Neural progenitor cell (in vitro differentiated cells): ENCODE measurements around the gene CDX4. TPM values are rescaled to one million over a fixed set of nuclear protein-coding genes. Genes with fewer than 3 reads are reported as not detected.
"Not testable (repeated sequence)": the region's sequence is repeated elsewhere in the genome, so short reads cannot be mapped to it uniquely, and the experiment has no call there.

Experiments
- DNase-seq: peaks from one replicate; pipeline ENCODE4 v3.0.0-alpha.2; 2016; ENCODE audit warnings: low spot score
- H2AFZ ChIP-seq: fragments of 200-600 bp; sonication (generic); replicated peaks from 2 replicates; pipeline ENCODE4 v1.6.1; 2016; ENCODE audit warnings: antibody characterized with exemption
- H3F3A ChIP-seq: fragments of 200-600 bp; sonication (generic); 2 replicates; pipeline ENCODE4 v1.6.1; 2016; ENCODE audit warnings: antibody characterized with exemption, low read depth
- H3K27ac ChIP-seq: fragments of 200-600 bp; sonication (generic); 2 replicates; pipeline ENCODE4 v1.5.1; 2016; ENCODE audit warnings: mild to moderate bottlenecking
- H3K27me3 ChIP-seq: fragments of 200-600 bp; sonication (generic); 2 replicates; pipeline ENCODE4 v1.6.1; 2016; ENCODE audit warnings: mild to moderate bottlenecking, moderate library complexity
- H3K36me3 ChIP-seq: fragments of 200-600 bp; sonication (generic); 2 replicates; pipeline ENCODE4 v1.5.1; 2016
- H3K4me1 ChIP-seq: fragments of 200-600 bp; sonication (generic); 2 replicates; pipeline ENCODE4 v1.6.1; 2016; ENCODE audit warnings: mixed run types
- H3K4me2 ChIP-seq: fragments of 200-600 bp; sonication (generic); 2 replicates; pipeline ENCODE4 v1.6.1; 2016
- H3K4me3 ChIP-seq: fragments of 200-600 bp; sonication (generic); 2 replicates; pipeline ENCODE4 v1.5.1; 2016
- H3K79me2 ChIP-seq: fragments of 200-600 bp; sonication (generic); 2 replicates; pipeline ENCODE4 v1.6.1; 2016; ENCODE audit warnings: low read depth
- H3K9ac ChIP-seq: fragments of 200-600 bp; sonication (generic); 2 replicates; pipeline ENCODE4 v1.6.1; 2016
- H3K9me3 ChIP-seq: fragments of 200-600 bp; sonication (generic); 2 replicates; pipeline ENCODE4 v1.5.1; 2016; ENCODE audit warnings: low read depth
- H4K20me1 ChIP-seq: fragments of 200-600 bp; sonication (generic); 2 replicates; pipeline ENCODE4 v1.6.1; 2016; ENCODE audit warnings: low read depth
- H3K27ac Mint-ChIP-seq: 3 replicates; pipeline ENCODE4 v1.8.0; 2021; ENCODE audit warnings: mixed read lengths
- H3K27me3 Mint-ChIP-seq: 2 replicates; pipeline ENCODE4 v1.8.0; 2022; ENCODE audit warnings: low read depth, mild to moderate bottlenecking, inconsistent platforms, moderate library complexity, mixed read lengths; ENCODE audit not compliant: insufficient read depth
- H3K36me3 Mint-ChIP-seq: 3 replicates; pipeline ENCODE4 v1.8.0; 2021; ENCODE audit warnings: mixed read lengths
- H3K4me1 Mint-ChIP-seq: 3 replicates; pipeline ENCODE4 v1.8.0; 2021; ENCODE audit warnings: mixed read lengths
- H3K4me3 Mint-ChIP-seq: 3 replicates; pipeline ENCODE4 v1.8.0; 2021; ENCODE audit warnings: mild to moderate bottlenecking, moderate library complexity, mixed read lengths
- H3K9me3 Mint-ChIP-seq: 3 replicates; pipeline ENCODE4 v1.8.0; 2020; ENCODE audit warnings: mixed read lengths
- CTCF ChIP-seq: fragments of 200-600 bp; sonication (generic); IDR thresholded peaks from 2 replicates; pipeline ENCODE4 v1.5.1; 2017; ENCODE audit warnings: antibody characterized with exemption, mild to moderate bottlenecking
- EZH2 ChIP-seq: fragments of 200-600 bp; sonication (generic); IDR thresholded peaks from 2 replicates; pipeline ENCODE4 v1.6.1; 2017; ENCODE audit warnings: antibody characterized with exemption, mild to moderate bottlenecking, moderate library complexity
- EZH2phosphoT487 ChIP-seq: fragments of 200-600 bp; sonication (generic); IDR thresholded peaks from 2 replicates; pipeline ENCODE4 v1.6.1; 2017; ENCODE audit warnings: antibody characterized with exemption
- total RNA-seq: library from RNA; depleted of rRNA; stranded (reverse); fragments of >200 nt; gene quantifications from 2 replicates; pipeline ENCODE4 v1.2.3, GENCODE V29; 2015; ENCODE audit warnings: low replicate concordance

Gene CDX4
- total RNA-seq, 1 donor from 2014 or later, result 0.92 TPM

DNA sequence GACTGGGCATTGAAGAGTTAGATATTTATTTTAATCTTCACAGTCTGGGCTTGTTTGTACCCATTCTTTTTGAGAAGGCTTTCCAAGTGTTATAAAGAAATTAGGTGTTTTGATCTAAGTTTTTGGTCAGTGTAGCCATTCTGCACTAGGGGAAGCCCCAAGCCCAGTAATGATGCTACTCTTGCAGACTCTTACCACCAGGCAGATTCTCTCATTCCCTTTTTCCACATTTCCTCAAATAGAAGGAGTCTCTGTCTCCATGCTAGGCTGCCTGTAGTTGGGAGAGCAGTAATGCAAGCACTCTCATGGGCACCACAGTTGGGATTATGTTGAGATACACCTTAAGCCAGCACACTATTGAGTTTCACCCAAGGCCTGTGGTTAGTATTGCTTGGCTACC lies 21.5 kb downstream of the CDX4 start:
- Histone ChIP-seq H3K4me2 (no peak overlapping the region), H3F3A (no peaks in the 10 kb centered on the region), H3K4me1 (no peaks in the 10 kb centered on the region), H3K79me2 (no peaks in the 10 kb centered on the region), H2AFZ (no peak overlapping the region), H3K9me3 (no peaks in the 10 kb centered on the region), H3K9ac (no peak overlapping the region), H3K36me3 (no peaks in the 10 kb centered on the region), H3K4me3 (no peak overlapping the region), H3K27me3 (no peaks in the 10 kb centered on the region), H4K20me1 (no peaks in the 10 kb centered on the region), H3K27ac (no peak overlapping the region)
- Mint-ChIP-seq H3K4me3 (no peak overlapping the region), H3K4me1 (no peaks in the 10 kb centered on the region), H3K27me3 (peaks cover 2% of the 10 kb centered on the region), H3K27ac (no peak overlapping the region), H3K36me3 (no peaks in the 10 kb centered on the region), H3K9me3 (no peaks in the 10 kb centered on the region)
- DNase-seq, result no peak
- TF ChIP-seq EZH2phosphoT487, result no peak
- no peak for TF ChIP-seq EZH2
- TF ChIP-seq CTCF, result no peak

DNA sequence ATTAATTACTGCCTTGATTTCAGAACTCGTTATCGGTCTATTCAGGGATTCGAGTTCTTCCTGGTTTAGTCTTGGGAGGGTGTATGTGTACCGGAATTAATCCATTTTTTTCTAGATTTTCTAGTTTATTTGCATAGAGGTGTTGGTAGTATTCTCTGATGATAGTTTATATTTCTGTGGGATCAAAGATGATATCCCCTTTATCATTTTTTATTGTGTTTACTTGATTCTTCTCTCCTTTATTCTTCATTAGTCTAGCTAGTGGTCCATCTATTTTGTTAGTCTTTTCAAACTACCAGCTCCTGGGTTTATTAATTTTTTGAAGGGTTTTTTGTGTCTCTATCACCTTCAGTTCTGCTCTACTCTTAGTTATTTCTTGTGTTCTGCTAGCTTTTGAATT lies 32.1 kb downstream of the CDX4 start:
- Mint-ChIP-seq H3K9me3 (peaks cover 5% of the 10 kb centered on the region), H3K36me3 (no peaks in the 10 kb centered on the region), H3K4me1 (no peaks in the 10 kb centered on the region), H3K27ac (no peak overlapping the region), H3K4me3 (no peak overlapping the region), H3K27me3 (no peaks in the 10 kb centered on the region)
- no peak for TF ChIP-seq EZH2phosphoT487
- no peak for TF ChIP-seq CTCF
- no peak for TF ChIP-seq EZH2
- no peak for DNase-seq
- Histone ChIP-seq H3F3A (no peaks in the 10 kb centered on the region), H3K9ac (no peak overlapping the region), H3K27me3 (no peaks in the 10 kb centered on the region), H3K4me2 (no peak overlapping the region), H3K79me2 (no peaks in the 10 kb centered on the region), H3K27ac (no peak overlapping the region), H2AFZ (no peak overlapping the region), H3K9me3 (peaks cover 4% of the 10 kb centered on the region), H3K36me3 (no peaks in the 10 kb centered on the region), H4K20me1 (no peaks in the 10 kb centered on the region), H3K4me1 (no peaks in the 10 kb centered on the region), H3K4me3 (no peak overlapping the region)

DNA sequence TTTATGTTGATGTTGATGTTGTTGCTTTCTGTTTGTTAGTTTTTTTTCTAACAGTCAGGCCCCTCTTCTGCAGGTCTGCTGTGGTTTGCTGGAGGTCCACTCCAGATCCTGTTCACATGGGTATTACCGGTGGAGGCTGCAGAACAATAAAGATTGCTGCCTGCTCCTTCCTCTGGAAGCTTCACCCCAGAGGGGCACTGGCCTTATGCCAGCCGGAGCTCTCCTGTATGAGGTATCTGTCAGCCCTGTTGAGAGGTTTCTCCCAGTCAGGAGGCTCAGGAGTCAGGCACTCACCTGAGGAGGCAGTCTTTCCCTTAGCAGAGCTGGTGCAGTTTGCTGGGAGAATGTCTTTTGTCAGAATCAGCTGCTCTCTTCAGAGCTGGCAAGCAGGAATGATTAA lies 34.7 kb downstream of the CDX4 start:
- no peaks in the 10 kb centered on the region for H3K4me1 ChIP-seq
- TF ChIP-seq CTCF, result no peak
- TF ChIP-seq EZH2, result no peak
- no peak for DNase-seq
- H3K4me2 ChIP-seq, result no peak overlapping the region
- no peaks in the 10 kb centered on the region for H3K27me3 ChIP-seq
- Mint-ChIP-seq H3K36me3 (no peaks in the 10 kb centered on the region), H3K27me3 (no peaks in the 10 kb centered on the region), H3K4me1 (no peaks in the 10 kb centered on the region), H3K4me3 (no peak overlapping the region), H3K27ac (no peak overlapping the region), H3K9me3 (peaks cover 5% of the 10 kb centered on the region)
- no peaks in the 10 kb centered on the region for H3K79me2 ChIP-seq
- H3K9me3 ChIP-seq, result no peaks in the 10 kb centered on the region
- no peaks in the 10 kb centered on the region for H4K20me1 ChIP-seq
- H2AFZ ChIP-seq, result no peak overlapping the region
- no peak overlapping the region for H3K27ac ChIP-seq
- no peak overlapping the region for H3K9ac ChIP-seq
- H3K4me3 ChIP-seq, result no peak overlapping the region
- no peaks in the 10 kb centered on the region for H3K36me3 ChIP-seq
- no peaks in the 10 kb centered on the region for H3F3A ChIP-seq

- Mint-ChIP-seq H3K36me3 (no peaks in the 10 kb centered on the region), H3K27me3 (no peaks in the 10 kb centered on the region), H3K9me3 (no peaks in the 10 kb centered on the region), H3K4me1 (no peaks in the 10 kb centered on the region), H3K27ac (no peak overlapping the region), H3K4me3 (no peak overlapping the region)
- no peaks in the 10 kb centered on the region for H3K9me3 ChIP-seq
- H3K4me2 ChIP-seq, result no peak overlapping the region
- no peak overlapping the region for H2AFZ ChIP-seq
- H4K20me1 ChIP-seq, result no peaks in the 10 kb centered on the region
- TF ChIP-seq EZH2phosphoT487, result no peak
- no peak for TF ChIP-seq CTCF
- TF ChIP-seq EZH2, result no peak
- no peak overlapping the region for H3K9ac ChIP-seq
- no peaks in the 10 kb centered on the region for H3K36me3 ChIP-seq
- no peaks in the 10 kb centered on the region for H3K79me2 ChIP-seq
- H3F3A ChIP-seq, result no peaks in the 10 kb centered on the region
- H3K4me3 ChIP-seq, result no peak overlapping the region
- H3K27ac ChIP-seq, result no peak overlapping the region
- no peak for DNase-seq
- no peaks in the 10 kb centered on the region for H3K27me3 ChIP-seq
- H3K4me1 ChIP-seq, result no peaks in the 10 kb centered on the region
Observed at GRCh38 chrX:73490661-73491060, 43.8 kb downstream of the CDX4 start.

- not testable (repeated sequence) for H3F3A ChIP-seq, H3K4me1 Mint-ChIP-seq, H3K27ac ChIP-seq, H3K36me3 Mint-ChIP-seq, H3K27me3 Mint-ChIP-seq, DNase-seq, H3K4me3 Mint-ChIP-seq, H3K4me3 ChIP-seq, H3K4me2 ChIP-seq, H3K27me3 ChIP-seq, H2AFZ ChIP-seq, H3K9me3 ChIP-seq, H3K27ac Mint-ChIP-seq, H3K36me3 ChIP-seq, H3K79me2 ChIP-seq, H3K4me1 ChIP-seq, H4K20me1 ChIP-seq, H3K9me3 Mint-ChIP-seq, H3K9ac ChIP-seq
Observed at GRCh38 chrX:73492178-73492577, 45.3 kb downstream of the CDX4 start.
